Neural progenitor cell (in vitro differentiated cells): ENCODE results near the gene LRRC18. TPM values are rescaled to one million over a fixed set of nuclear protein-coding genes. Genes with fewer than 3 reads are reported as not detected.

Source experiments
- DNase-seq: peaks from one replicate; pipeline ENCODE4 v3.0.0-alpha.2; 2016; ENCODE audit warnings: low spot score
- H2AFZ ChIP-seq: fragments of 200-600 bp; sonication (generic); replicated peaks from 2 replicates; pipeline ENCODE4 v1.6.1; 2016; ENCODE audit warnings: antibody characterized with exemption
- H3F3A ChIP-seq: fragments of 200-600 bp; sonication (generic); 2 replicates; pipeline ENCODE4 v1.6.1; 2016; ENCODE audit warnings: antibody characterized with exemption, low read depth
- H3K27ac ChIP-seq: fragments of 200-600 bp; sonication (generic); 2 replicates; pipeline ENCODE4 v1.5.1; 2016; ENCODE audit warnings: mild to moderate bottlenecking
- H3K27me3 ChIP-seq: fragments of 200-600 bp; sonication (generic); 2 replicates; pipeline ENCODE4 v1.6.1; 2016; ENCODE audit warnings: mild to moderate bottlenecking, moderate library complexity
- H3K36me3 ChIP-seq: fragments of 200-600 bp; sonication (generic); 2 replicates; pipeline ENCODE4 v1.5.1; 2016
- H3K4me1 ChIP-seq: fragments of 200-600 bp; sonication (generic); 2 replicates; pipeline ENCODE4 v1.6.1; 2016; ENCODE audit warnings: mixed run types
- H3K4me2 ChIP-seq: fragments of 200-600 bp; sonication (generic); 2 replicates; pipeline ENCODE4 v1.6.1; 2016
- H3K4me3 ChIP-seq: fragments of 200-600 bp; sonication (generic); 2 replicates; pipeline ENCODE4 v1.5.1; 2016
- H3K79me2 ChIP-seq: fragments of 200-600 bp; sonication (generic); 2 replicates; pipeline ENCODE4 v1.6.1; 2016; ENCODE audit warnings: low read depth
- H3K9ac ChIP-seq: fragments of 200-600 bp; sonication (generic); 2 replicates; pipeline ENCODE4 v1.6.1; 2016
- H3K9me3 ChIP-seq: fragments of 200-600 bp; sonication (generic); 2 replicates; pipeline ENCODE4 v1.5.1; 2016; ENCODE audit warnings: low read depth
- H4K20me1 ChIP-seq: fragments of 200-600 bp; sonication (generic); 2 replicates; pipeline ENCODE4 v1.6.1; 2016; ENCODE audit warnings: low read depth
- H3K27ac Mint-ChIP-seq: 3 replicates; pipeline ENCODE4 v1.8.0; 2021; ENCODE audit warnings: mixed read lengths
- H3K27me3 Mint-ChIP-seq: 2 replicates; pipeline ENCODE4 v1.8.0; 2022; ENCODE audit warnings: low read depth, mild to moderate bottlenecking, inconsistent platforms, moderate library complexity, mixed read lengths; ENCODE audit not compliant: insufficient read depth
- H3K36me3 Mint-ChIP-seq: 3 replicates; pipeline ENCODE4 v1.8.0; 2021; ENCODE audit warnings: mixed read lengths
- H3K4me1 Mint-ChIP-seq: 3 replicates; pipeline ENCODE4 v1.8.0; 2021; ENCODE audit warnings: mixed read lengths
- H3K4me3 Mint-ChIP-seq: 3 replicates; pipeline ENCODE4 v1.8.0; 2021; ENCODE audit warnings: mild to moderate bottlenecking, moderate library complexity, mixed read lengths
- H3K9me3 Mint-ChIP-seq: 3 replicates; pipeline ENCODE4 v1.8.0; 2020; ENCODE audit warnings: mixed read lengths
- CTCF ChIP-seq: fragments of 200-600 bp; sonication (generic); IDR thresholded peaks from 2 replicates; pipeline ENCODE4 v1.5.1; 2017; ENCODE audit warnings: antibody characterized with exemption, mild to moderate bottlenecking
- EZH2 ChIP-seq: fragments of 200-600 bp; sonication (generic); IDR thresholded peaks from 2 replicates; pipeline ENCODE4 v1.6.1; 2017; ENCODE audit warnings: antibody characterized with exemption, mild to moderate bottlenecking, moderate library complexity
- EZH2phosphoT487 ChIP-seq: fragments of 200-600 bp; sonication (generic); IDR thresholded peaks from 2 replicates; pipeline ENCODE4 v1.6.1; 2017; ENCODE audit warnings: antibody characterized with exemption
- total RNA-seq: library from RNA; depleted of rRNA; stranded (reverse); fragments of >200 nt; gene quantifications from 2 replicates; pipeline ENCODE4 v1.2.3, GENCODE V29; 2015; ENCODE audit warnings: low replicate concordance

LRRC18 gene
- total RNA-seq, 1 donor from 2014 or later, result not detected

GRCh38 chr10:48934672-48935501 lies 4.8 kb downstream of the LRRC18 start:
- Histone ChIP-seq H3K4me3 (no peak overlapping the region), H3K9ac (no peak overlapping the region), H3F3A (no peaks in the 10 kb centered on the region), H2AFZ (no peak overlapping the region), H3K36me3 (no peaks in the 10 kb centered on the region), H3K4me1 (peaks cover 10% of the 10 kb centered on the region), H3K79me2 (no peaks in the 10 kb centered on the region), H3K9me3 (no peaks in the 10 kb centered on the region), H3K27me3 (no peaks in the 10 kb centered on the region), H4K20me1 (no peaks in the 10 kb centered on the region), H3K27ac (no peak overlapping the region), H3K4me2 (no peak overlapping the region)
- Mint-ChIP-seq H3K36me3 (no peaks in the 10 kb centered on the region), H3K4me1 (peaks cover 22% of the 10 kb centered on the region), H3K27me3 (peaks cover 7% of the 10 kb centered on the region), H3K27ac (peak overlapping the region; percentile 95), H3K9me3 (no peaks in the 10 kb centered on the region), H3K4me3 (peak overlapping the region; percentile 55)
- peak; percentile 15 for DNase-seq
- no peak for TF ChIP-seq EZH2
- no peak for TF ChIP-seq EZH2phosphoT487
- no peak for TF ChIP-seq CTCF

GRCh38 chr10:48932831-48933664 lies 6.6 kb downstream of the LRRC18 start:
- no peak overlapping the region for H3K27ac ChIP-seq
- no peak overlapping the region for H2AFZ ChIP-seq
- no peak overlapping the region for H3K4me3 Mint-ChIP-seq
- H3K27ac Mint-ChIP-seq, result no peak overlapping the region
- H3K4me1 ChIP-seq, result peaks cover 10% of the 10 kb centered on the region
- H3K79me2 ChIP-seq, result no peaks in the 10 kb centered on the region
- H4K20me1 ChIP-seq, result no peaks in the 10 kb centered on the region
- H3K9ac ChIP-seq, result no peak overlapping the region
- peaks cover 24% of the 10 kb centered on the region for H3K4me1 Mint-ChIP-seq
- H3K27me3 Mint-ChIP-seq, result peaks cover 4% of the 10 kb centered on the region
- no peaks in the 10 kb centered on the region for H3K27me3 ChIP-seq
- H3K36me3 Mint-ChIP-seq, result no peaks in the 10 kb centered on the region
- no peak overlapping the region for H3K4me2 ChIP-seq
- DNase-seq, result no peak
- no peaks in the 10 kb centered on the region for H3F3A ChIP-seq
- H3K4me3 ChIP-seq, result no peak overlapping the region
- TF ChIP-seq EZH2phosphoT487 (no peak), CTCF (no peak)
- no peaks in the 10 kb centered on the region for H3K36me3 ChIP-seq
- H3K9me3 ChIP-seq, result no peaks in the 10 kb centered on the region
- H3K9me3 Mint-ChIP-seq, result no peaks in the 10 kb centered on the region

GRCh38 chr10:48931188-48931587 lies 8.5 kb downstream of the LRRC18 start:
- H3K27ac ChIP-seq, result no peak overlapping the region
- Mint-ChIP-seq H3K4me3 (no peak overlapping the region), H3K4me1 (peaks cover 35% of the 10 kb centered on the region), H3K27me3 (peaks cover 4% of the 10 kb centered on the region), H3K27ac (no peak overlapping the region), H3K36me3 (no peaks in the 10 kb centered on the region), H3K9me3 (no peaks in the 10 kb centered on the region)
- H3K36me3 ChIP-seq, result no peaks in the 10 kb centered on the region
- peaks cover 10% of the 10 kb centered on the region for H3K4me1 ChIP-seq
- H4K20me1 ChIP-seq, result no peaks in the 10 kb centered on the region
- H3K4me3 ChIP-seq, result no peak overlapping the region
- no peaks in the 10 kb centered on the region for H3K27me3 ChIP-seq
- H3K4me2 ChIP-seq, result no peak overlapping the region
- H3F3A ChIP-seq, result no peaks in the 10 kb centered on the region
- peak overlapping the region; percentile 65 for H2AFZ ChIP-seq
- H3K79me2 ChIP-seq, result no peaks in the 10 kb centered on the region
- no peaks in the 10 kb centered on the region for H3K9me3 ChIP-seq
- DNase-seq, result peak; percentile 50
- H3K9ac ChIP-seq, result no peak overlapping the region
- TF ChIP-seq EZH2phosphoT487, result no peak
- TF ChIP-seq CTCF, result no peak
- TF ChIP-seq EZH2, result no peak
